Midbrain (tissue), 1 donor: Measurements from ENCODE around the gene LMOD1.

Source experiments
- DNase-seq: peaks from one replicate; lab custom pipeline; 2025; lab: John Stamatoyannopoulos, UW

LMOD1 gene

GRCh38 chr1:201891451-201892045 is 54.8 kb downstream of the LMOD1 start:
- DNase-seq, result no peak

- DNase-seq, result no peak
Observed at GRCh38 chr1:201890806-201891450, 55.4 kb downstream of the LMOD1 start.

GRCh38 chr1:201890223-201890622 is 56.1 kb downstream of the LMOD1 start:
- no peak for DNase-seq

- no peak for DNase-seq
Observed at GRCh38 chr1:201889090-201889968, 57.0 kb downstream of the LMOD1 start.

- DNase-seq, result peak; percentile 95
Observed at GRCh38 chr1:201888282-201889089, 57.9 kb downstream of the LMOD1 start, which contains the start of gene SHISA4. Gene SHISA4 (plus strand): TSS chr1:201888898. CDS start chr1:201888995, 97 bp downstream.

- no peak for DNase-seq
Observed at GRCh38 chr1:201887116-201887866, 59.1 kb downstream of the LMOD1 start.

GRCh38 chr1:201886103-201886885 is 60.1 kb downstream of the LMOD1 start:
- DNase-seq, result no peak

- DNase-seq, result no peak
Observed at GRCh38 chr1:201885531-201886075, 60.7 kb downstream of the LMOD1 start.

- no peak for DNase-seq
Observed at GRCh38 chr1:201884425-201884824, 61.9 kb downstream of the LMOD1 start.

- DNase-seq, result peak; percentile 36
Observed at GRCh38 chr1:201883786-201884185, 62.6 kb downstream of the LMOD1 start.

- DNase-seq, result no peak
Observed at GRCh38 chr1:201883266-201883665, 63.1 kb downstream of the LMOD1 start.

GRCh38 chr1:201882665-201883132 is 63.6 kb downstream of the LMOD1 start:
- no peak for DNase-seq

GRCh38 chr1:201881617-201882016 is 64.7 kb downstream of the LMOD1 start:
- no peak for DNase-seq

GRCh38 chr1:201880928-201881571 is 65.3 kb downstream of the LMOD1 start:
- no peak for DNase-seq

GRCh38 chr1:201877877-201878401 is 68.4 kb downstream of the LMOD1 start:
- DNase-seq, result peak; percentile 64

GRCh38 chr1:201876148-201876818 is 70.1 kb downstream of the LMOD1 start:
- no peak for DNase-seq

- DNase-seq, result no peak
Observed at GRCh38 chr1:201874672-201875071, 71.7 kb downstream of the LMOD1 start.

GRCh38 chr1:201870397-201870796 is 76.0 kb downstream of the LMOD1 start:
- DNase-seq, result no peak

GRCh38 chr1:201861448-201861847 is 84.9 kb downstream of the LMOD1 start:
- DNase-seq, result no peak
